Measurements from ENCODE around the gene MAT2A.
"Not testable (repeated sequence)": the region's sequence is repeated elsewhere in the genome, so short reads cannot be mapped to it uniquely, and the experiment has no call there.

Gene MAT2A

DNA sequence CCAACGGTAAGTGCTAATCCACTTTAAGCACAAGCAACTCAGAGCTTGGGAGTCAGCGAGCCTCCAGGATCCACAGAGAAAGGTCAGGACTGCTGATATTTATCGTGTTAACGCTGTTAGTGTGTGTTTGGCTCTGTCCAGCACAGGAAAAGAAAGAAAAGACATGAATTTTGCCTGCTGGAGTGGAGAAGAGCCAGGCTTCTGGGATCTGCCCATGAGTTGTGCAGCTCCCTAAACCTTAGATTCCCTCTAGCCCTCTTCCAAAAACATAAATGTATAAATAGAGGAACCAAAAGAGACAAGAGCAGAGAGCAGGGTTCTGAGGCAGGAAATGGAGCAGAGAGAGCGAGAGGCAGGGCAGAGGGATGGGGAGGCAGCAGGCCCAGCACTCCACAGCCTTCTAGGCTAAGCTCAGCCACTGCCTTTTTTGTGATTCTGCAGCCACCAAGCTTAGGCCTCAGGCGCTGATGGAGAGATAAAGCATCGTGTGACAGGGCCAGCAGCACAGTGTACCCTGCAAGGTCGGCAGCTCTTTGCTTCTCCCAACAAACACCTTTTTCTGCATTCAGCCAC is 14.5 kb upstream of the MAT2A start:
- DNase-seq = no peak

DNA sequence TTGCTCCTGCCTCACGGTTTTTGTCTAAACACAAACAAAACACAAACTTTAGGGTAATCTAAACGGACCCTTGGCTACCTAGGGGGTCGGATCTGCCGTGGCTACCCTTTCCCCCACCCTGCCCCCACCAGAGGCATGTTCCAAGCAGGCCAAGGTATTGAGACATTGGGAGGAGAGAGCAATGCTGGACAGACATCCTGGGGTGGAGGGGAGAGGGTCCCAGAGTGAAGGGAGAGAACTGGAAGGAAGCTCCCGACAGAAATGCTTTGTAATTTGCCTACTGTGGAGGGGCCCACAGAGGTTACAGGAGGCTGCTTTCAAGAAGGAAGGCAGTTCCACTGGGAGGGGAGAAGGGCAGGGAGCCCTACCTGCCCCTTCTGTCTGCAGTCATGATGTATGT is 13.9 kb upstream of the MAT2A start:
- no peak for DNase-seq

DNA sequence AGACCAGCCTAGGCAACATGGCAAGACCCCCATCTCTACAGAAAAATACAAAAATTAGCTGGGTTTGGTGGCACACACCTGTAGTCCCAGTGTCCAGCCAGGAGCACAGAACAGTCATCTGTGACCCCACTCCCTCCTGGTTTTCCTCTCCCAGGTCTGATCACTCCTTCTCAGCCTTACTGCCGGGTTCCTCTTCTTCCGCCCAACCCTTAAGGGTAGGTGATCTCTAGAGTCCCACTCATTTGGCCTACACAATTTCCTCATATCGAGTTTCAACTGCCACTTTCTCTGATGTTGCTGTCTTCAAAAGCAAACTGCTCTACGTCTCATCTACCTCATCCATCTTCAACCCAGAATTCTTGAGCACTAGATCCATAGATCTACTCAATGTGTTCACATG is 13.4 kb upstream of the MAT2A start:
- DNase-seq = no peak

DNA sequence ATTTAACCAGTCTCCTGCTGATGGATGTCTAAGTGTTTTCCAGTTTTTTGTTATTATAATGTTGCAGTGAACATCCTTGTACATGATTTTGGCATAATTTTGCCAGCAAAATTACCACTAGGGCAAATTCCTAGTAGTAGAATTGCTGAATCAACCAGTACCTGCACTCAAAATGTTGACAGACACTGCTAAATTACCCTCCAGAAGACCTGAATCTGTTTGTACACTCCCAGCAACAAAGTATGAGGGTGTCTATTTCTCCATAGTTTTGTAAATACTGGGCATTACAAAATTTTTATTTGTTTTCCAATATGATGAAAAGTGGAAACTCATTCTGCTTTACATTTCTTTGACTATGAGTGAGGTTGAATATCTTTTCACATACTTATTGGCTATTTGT is 11.2 kb upstream of the MAT2A start:
- no peak for DNase-seq

DNA sequence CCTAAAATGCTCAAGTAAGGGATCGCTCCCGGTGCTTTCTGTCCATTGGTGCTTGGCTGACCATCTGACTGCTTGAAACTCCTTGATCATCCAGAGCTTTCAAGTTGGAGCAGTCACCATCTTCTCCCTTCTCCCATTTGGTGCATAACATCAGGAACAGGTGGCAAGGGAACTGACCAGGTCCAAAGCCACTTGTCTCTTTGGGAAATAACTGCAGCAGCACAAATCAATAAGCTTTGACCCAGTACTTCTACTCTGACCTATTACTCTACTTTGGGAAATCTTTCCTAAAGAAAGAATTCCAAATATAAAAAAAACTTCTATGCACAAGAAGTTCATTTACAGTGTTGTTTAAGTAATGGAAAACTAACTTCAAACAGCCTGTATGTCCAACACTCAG is 10.6 kb upstream of the MAT2A start:
- DNase-seq = no peak

DNA sequence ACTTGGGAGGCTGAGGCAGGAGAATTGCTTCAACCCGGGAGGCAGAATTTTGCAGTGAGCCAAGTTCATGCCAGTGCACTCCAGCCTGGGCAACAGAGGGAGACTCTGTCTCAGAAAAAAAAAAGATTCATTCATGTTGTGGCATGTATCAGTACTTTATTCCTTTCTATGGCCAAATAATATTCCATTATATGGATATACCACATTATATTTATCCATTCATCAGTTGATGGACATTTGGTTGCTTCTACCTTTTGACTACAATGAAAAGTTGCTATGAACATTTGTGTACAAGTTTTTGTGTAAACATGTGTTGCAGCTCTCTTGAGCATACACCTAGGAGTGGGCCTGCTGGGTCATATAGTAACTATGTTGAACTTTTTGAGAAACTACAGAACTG is 9.2 kb upstream of the MAT2A start:
- DNase-seq = no peak

DNA sequence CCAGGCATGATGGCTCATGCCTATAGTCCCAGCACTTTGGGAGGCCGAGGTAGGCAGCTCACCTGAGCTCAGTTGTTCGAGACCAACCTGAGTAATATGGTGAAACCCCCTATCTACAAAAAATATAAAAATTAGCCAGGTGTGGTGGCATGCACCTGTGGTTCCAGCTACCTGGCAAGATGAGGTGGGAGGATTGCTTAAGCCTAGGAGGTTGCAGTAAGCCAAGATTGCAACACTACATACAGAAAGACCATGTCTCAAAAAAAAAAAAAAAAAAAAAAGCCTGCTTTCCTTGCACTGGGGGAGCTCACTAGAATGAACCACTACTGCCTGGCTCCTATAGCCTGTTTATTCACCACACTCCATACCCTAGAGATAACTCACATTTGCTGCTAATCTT is 7.4 kb upstream of the MAT2A start:
- DNase-seq = no peak

DNA sequence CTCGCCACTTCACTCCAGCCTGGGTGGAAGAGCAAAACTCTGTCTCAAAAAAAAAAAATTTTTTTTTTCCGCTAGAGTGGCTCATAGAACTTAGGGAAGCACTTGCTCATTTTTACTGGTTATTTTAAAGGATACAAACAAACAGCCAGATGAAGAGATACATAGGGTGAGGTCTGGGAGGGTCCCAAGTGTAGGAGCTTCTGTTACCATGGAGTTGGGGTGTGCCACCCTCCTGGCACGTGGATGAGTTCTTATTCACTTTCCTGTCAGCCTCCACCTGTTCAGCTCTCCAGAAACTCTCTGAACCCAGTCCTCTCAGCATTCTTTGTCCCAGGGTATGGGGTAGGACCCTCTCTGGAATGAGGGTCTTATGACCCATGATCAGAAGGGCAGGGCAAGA is 4.9 kb upstream of the MAT2A start:
- no peak for DNase-seq

DNA sequence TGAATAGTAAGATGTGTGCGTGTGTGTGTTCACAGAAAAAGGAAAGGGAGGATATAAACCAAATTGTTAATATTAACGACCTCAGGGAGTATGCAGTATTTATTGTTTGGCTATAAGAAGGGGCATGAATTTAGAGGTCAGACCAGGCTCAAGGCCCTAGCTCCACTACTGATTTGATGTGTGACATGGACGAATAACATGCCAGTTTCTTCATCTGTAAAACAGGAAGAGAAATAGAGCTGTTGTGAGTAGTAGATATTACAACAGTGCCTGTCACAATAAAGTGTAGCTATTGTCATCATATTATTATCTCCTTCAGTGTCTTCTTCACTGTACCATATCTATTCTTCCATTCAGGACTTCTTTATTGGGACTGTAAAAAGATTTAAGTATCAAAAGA is 4.1 kb upstream of the MAT2A start:
- no peak for DNase-seq

DNA sequence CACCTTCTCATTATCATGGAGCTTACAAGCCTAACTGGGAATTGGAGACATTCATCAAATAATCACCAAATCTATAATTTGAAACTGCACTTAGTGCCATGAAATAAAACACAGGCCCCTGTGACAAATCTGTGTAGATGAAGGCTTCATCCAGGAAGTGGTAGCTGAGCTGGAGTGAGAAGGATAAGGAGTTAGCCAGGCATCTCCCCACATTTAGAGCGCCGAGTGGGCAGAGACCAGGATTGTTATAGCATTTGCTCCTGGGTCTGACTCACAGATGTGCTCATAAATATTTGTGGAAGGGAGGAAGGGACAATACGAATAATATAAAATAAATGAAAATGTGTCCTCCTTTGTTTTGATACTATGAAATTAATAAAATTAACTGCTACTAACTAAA is 2.5 kb upstream of the MAT2A start:
- DNase-seq = no peak

DNA sequence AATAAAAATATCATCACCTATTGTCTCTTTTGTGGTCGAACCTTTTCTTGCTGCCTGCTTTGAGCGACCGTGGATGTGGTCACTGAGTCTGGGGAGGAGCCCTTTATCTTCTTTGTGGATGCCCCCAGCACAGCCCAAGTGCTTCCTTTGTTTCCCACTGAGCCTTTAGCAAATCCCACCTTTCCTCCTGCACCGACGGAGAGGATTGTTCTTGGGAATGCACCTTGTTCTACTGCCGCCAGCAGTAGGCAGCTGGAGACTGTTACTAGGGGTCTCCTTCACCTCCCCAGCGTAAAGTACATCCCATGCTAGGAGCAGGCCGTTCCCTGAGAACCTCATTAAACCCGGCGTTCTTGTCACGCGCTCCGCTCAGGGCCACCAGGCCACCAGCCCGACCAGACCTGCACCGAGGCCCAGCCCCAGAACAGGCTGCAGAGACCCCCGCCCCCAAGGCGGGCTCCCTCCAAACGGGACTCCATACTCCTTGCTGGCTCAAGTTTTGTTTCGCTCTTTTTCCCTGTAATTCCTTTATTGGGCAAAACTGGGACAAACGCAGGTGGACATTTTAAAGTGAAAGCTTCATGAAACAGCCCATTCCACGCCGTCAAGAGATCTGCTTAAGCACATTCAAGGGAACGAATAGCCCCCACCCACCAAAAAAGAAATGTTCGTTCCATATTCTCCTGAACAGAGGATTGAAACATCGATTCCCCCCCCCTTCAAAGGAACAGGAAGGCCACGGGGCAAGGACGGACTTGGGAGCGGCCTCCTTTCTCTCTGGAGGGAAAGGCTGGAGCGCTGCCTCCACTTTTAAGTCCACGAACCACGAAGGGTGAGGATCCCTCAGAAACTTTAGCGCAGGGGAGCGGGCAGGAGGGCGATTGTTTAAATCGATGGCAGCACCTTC is 1.1 kb upstream of the MAT2A start:
- no peak for DNase-seq

DNA sequence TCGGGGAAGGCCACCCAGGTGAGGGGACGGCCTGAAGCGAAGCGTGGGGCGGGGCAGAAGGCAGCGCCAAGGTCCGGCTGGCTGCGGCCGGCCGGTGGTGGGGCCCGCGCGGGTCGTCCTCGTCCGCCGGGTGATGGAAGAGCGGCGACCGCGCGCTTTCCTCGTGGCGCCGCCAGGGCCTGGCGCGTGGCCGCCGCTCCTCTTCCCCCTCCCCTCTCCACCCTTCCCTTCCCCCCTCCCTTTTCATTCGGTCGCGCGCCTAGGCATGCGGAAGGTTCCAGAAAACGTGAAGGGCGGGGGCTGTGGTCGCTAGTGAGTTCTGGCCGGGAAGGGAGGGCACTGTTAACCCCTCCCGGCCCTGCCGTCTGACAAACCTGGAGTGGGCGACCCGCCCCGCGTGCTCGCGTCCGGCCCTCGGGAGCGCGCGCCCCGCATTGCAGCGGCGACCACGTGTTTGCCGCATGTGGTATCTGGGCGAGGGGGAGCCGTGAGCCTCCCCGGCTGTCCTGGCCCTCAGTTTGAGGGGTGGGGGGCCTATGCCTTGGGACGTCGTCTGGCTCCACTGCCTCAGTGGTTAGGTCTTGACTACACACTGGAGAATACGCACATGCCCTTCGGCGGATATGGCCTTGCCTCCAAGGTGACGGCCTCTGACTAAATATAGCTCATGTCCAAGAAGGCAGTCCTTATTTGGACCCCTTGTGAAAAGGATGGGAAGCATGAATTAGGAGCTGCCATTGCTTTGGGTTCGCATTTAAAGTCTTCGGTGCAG is 579 bp downstream of the MAT2A start:
- peak; percentile 56 to 68 for DNase-seq

DNA sequence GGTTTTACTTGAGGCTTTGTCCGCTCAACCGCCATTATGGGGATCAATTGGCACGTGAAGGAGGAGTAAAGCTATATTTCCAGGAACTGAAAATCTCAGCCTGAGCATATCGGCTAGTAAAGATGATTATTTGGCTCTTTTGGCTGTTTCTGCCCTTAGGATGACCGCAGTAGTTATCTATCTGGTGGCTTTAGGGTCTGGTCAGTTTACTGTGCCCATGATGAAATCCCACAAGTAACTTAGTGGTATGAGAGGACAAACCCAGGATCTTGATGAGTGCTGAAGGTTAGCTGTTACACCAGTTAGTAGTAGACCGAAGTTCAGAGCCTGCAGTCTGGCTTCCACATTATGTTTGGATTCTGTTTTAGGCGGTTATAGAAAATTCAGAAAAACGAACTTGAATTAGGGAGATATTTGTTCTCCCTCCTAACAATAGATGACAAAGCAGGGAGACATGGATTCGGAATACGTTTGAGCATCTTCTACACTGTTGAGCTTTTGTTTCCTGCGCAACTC is 1.2 kb downstream of the MAT2A start:
- DNase-seq = no peak

DNA sequence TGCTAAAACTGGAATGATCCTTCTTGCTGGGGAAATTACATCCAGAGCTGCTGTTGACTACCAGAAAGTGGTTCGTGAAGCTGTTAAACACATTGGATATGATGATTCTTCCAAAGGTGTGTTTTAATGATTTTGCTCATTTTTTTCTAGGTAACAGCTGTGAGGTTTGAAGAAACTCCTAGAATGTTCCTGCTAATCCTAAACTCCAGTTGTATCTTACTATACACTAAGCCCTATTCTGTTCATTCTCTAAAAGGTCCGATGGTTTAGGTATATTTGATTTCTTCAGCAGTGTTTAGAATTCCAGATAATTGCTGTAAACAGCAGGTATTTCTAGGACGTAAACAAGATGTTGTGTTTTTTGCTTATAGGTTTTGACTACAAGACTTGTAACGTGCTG is 2.3 kb downstream of the MAT2A start:
- no peak for DNase-seq

DNA sequence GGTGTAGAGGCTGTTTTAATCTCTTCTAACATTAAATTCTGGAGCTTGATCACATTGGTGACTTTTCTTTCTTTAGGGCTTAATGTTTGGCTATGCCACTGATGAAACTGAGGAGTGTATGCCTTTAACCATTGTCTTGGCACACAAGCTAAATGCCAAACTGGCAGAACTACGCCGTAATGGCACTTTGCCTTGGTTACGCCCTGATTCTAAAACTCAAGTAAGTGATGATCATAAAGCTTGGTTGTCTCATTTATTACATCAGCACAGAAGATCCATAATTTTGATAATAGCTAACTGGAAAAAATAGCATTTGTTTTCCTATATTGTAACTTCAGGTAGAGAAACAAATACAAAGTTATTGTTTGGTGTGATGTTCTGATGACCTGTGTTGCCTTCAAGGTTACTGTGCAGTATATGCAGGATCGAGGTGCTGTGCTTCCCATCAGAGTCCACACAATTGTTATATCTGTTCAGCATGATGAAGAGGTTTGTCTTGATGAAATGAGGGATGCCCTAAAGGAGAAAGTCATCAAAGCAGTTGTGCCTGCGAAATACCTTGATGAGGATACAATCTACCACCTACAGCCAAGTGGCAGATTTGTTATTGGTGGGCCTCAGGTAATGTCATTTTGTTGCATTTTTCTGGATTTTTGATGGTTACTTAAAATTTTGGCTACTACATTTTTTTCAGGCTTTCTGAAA is 2.9 kb downstream of the MAT2A start:
- no peak for DNase-seq

DNA sequence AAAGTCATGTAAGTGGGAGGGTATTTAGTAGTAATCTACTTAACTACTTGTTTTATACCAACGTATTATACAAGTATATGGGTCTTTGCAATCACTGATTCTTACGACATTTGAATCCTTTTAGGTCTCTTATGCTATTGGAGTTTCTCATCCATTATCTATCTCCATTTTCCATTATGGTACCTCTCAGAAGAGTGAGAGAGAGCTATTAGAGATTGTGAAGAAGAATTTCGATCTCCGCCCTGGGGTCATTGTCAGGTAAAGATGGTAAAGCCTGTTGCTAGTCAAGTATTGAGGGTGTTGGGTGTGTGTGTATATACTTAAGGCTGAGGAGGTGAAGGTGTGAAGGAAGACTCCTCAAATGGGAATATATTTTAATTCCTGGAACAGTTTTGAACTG is 3.8 kb downstream of the MAT2A start:
- no peak for DNase-seq

DNA sequence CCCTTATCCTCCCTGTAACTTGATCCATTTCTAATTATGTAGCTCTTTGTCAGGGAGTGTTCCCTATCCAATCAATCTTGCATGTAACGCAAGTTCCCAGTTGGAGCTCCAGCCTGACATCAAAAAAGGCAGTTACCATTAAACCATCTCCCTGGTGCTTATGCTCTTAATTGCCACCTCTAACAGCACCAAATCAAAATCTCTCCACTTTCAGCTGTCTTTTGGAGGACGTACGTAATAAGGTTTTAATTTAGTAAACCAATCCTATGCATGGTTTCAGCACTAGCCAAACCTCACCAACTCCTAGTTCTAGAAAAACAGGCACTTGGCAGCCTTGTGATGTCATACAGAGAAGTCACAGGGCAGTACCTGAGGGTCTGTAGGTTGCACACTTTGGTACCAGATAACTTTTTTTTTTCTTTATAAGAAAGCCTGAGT is 5.3 kb downstream of the MAT2A start:
- DNase-seq = not testable (repeated sequence)

DNA sequence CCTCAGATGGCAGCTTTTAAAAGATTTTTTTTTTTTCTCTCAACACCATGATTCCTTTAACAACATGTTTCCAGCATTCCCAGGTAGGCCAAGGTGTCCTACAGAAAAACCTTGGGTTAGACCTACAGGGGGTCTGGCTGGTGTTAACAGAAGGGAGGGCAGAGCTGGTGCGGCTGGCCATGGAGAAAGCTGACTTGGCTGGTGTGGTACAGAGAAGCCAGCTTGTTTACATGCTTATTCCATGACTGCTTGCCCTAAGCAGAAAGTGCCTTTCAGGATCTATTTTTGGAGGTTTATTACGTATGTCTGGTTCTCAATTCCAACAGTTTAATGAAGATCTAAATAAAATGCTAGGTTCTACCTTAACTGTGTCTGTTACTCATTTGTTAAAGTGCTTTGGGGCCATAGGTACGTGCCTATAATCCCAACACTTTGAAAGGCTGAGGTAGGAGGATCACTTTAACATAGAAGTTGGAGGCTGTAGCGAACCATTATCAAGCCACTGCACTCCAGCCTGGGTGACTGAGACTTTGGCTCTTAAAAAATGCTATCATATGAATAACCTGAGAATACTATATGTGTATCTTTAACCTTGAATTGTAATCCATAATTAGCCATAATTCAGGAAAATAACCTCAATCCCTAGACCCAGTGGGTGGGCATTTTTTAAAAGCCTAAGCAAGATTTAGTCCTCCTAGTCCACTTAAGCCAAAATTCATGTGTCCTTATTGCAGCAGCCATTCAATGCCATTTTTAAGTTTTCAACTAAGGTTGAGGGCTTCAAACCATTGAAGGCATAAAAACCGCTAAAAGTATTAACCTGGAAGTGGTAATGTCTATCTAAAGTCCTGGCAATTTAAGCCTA is 6.2 kb downstream of the MAT2A start:
- DNase-seq = not testable (repeated sequence)

DNA sequence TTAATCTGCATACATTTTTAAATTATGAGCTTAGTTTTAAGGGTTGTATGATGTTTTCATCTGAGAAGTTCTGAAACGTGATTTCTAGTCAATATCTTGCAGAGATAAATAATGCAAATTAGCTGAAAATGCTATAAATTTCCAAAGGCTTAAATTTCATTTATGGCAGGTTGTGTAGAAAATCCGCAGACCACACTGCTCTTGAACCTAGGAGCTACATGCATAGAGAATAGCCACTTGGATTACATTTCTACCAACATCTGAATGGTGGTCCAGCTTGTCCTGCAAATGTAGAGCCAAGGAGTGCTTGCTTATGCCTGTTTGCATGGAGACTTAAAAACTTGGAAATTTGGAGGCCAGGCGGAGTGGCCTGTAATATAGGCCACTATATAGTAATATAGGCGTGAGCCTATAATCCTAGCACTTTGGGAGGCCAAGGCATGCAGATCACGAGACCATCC is 6.8 kb downstream of the MAT2A start:
- no peak for DNase-seq

DNA sequence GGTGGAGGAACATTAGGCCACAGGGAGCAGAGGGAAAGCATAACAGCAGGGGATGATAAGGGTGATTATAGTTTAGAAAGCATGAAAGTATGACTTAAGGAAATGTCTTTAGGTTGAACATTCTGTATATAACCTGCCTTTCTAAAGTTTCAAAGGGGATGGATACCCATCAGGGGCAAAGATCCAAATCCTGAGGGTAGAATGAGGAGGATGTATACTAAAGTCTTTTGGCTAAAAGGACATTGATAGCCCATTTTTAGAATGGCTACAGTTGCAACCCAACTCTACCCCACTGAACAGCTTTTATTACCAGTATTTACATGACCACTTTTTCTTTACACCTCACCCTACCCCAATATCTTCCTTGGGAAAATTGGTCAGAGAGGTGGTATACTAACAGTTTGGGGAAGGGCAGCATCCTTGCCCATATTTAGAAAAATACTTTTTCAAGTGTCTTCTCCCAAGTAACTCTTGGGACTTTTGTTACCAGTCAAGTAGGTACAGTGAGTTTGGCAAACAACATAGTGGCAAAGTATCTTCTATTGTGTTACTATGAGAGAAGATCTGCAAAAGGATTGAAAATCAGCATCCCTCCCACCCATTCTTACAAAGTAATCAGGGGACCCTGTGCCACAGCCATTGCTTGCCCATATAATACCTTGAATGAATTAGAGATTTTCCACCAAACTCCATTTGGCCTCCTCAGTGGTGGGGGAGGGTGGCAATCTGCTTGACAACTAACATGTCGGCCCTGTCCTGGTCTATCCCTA is 8.3 kb downstream of the MAT2A start:
- DNase-seq = no peak
